ENCODE results near the gene PCDH9.

- TF ChIP-seq CTCF (IDR thresholded peaks at IDR 0.05; ENCODE audit: low read depth, low read length) (no peak), POLR2A (IDR thresholded peaks at IDR 0.05; ENCODE audit: extremely low read depth, insufficient read length) (no peak)
These were observed 815.9 kb downstream of the PCDH9 start for GRCh38 chr13:66414066-66414800.
